ENCODE data around the gene KIF25.
A peak's percentile ranks its signal among the peaks of the same experiment; 100 is the strongest.

DNA sequence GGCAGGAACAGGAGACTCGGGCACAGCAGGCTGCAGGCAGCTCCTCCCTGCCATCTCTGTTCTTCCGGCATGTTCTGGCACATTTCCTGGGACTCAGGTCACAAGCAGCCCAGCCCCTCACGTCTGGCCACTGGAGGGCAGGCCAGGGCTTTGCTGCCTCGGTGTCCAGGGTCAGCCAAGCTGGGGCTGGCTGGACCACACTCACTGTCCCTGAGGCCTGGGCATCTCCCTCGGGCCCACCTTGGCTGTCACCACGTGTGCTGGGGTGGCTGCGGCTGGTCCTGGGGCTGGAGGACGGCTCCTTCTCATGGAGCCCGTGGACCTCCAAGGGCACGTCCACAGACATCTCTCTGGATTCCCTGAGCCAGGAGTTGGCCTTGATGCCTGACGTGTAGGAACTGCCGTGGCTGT, 63.1 kb downstream of the KIF25 start:
- TF ChIP-seq, protein P1, sequence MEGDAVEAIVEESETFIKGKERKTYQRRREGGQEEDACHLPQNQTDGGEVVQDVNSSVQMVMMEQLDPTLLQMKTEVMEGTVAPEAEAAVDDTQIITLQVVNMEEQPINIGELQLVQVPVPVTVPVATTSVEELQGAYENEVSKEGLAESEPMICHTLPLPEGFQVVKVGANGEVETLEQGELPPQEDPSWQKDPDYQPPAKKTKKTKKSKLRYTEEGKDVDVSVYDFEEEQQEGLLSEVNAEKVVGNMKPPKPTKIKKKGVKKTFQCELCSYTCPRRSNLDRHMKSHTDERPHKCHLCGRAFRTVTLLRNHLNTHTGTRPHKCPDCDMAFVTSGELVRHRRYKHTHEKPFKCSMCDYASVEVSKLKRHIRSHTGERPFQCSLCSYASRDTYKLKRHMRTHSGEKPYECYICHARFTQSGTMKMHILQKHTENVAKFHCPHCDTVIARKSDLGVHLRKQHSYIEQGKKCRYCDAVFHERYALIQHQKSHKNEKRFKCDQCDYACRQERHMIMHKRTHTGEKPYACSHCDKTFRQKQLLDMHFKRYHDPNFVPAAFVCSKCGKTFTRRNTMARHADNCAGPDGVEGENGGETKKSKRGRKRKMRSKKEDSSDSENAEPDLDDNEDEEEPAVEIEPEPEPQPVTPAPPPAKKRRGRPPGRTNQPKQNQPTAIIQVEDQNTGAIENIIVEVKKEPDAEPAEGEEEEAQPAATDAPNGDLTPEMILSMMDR (IDR thresholded peaks at IDR 0.05) = peak in 5 of 7 experiments; percentile 33 to 71 (median 57)
- peak in 1 of 3 donors; percentile 38 for TF ChIP-seq POLR2AphosphoS5 (IDR thresholded peaks at IDR 0.05)
- TF ChIP-seq POLR2A (IDR thresholded peaks at IDR 0.05) = no peak
